ENCODE results near the gene ATP8B4.

GRCh38 chr15:49889536-49889935, 229.5 kb downstream of the ATP8B4 start:
- no peak for TF ChIP-seq FOXM1 (IDR thresholded peaks at IDR 0.05; ENCODE audit: borderline replicate concordance)
- no peak for TF ChIP-seq SUZ12 (IDR thresholded peaks at IDR 0.05)
- no peak for TF ChIP-seq LEF1 (IDR thresholded peaks at IDR 0.05; ENCODE audit: borderline replicate concordance)
- TF ChIP-seq SP1 (IDR thresholded peaks at IDR 0.05): no peak
- no peak for TF ChIP-seq CTBP1 (IDR thresholded peaks at IDR 0.05; ENCODE audit: borderline replicate concordance)
- no peak for TF ChIP-seq BHLHE40 (IDR thresholded peaks at IDR 0.05; ENCODE audit: borderline replicate concordance)
- TF ChIP-seq FOXA1 (IDR thresholded peaks at IDR 0.05): no peak
- TF ChIP-seq TARDBP (IDR thresholded peaks at IDR 0.05): no peak
- no peak for TF ChIP-seq ELF4 (IDR thresholded peaks at IDR 0.05)
- TF ChIP-seq ARNT (IDR thresholded peaks at IDR 0.05): no peak
- TF ChIP-seq NFRKB (IDR thresholded peaks at IDR 0.05): no peak

Measured in HEK293T (cell line).